ENCODE measurements around the gene CT45A10.
"Not testable (repeated sequence)": the region's sequence is repeated elsewhere in the genome, so short reads cannot be mapped to it uniquely, and the experiment has no call there.

The CT45A10 gene

DNA sequence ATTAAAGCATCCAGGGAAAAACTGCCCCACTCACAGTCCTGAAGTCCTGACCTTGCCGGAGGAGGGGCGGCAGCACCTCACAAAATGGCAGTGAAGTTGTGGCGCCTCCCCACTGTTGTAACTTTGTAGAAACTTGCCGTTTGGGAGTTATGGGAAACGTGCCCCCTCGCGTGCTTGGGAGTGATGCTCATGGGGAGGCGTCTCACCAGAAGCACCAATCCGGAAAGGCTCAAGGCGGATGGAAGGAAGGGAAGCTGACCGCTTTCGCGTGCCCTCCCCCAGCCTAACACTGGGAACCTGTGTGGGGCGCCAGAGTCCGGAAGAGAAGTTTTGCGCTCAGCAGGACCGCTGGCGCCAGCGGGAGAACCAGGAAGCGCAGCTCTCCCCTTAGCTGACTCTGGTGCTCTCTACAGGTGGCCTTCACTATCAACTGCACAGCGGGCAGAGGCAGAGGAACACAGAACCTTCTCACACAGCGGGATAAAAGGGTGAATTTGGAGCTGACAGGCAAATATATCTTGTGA is at the start of gene CT45A10, which contains the start of gene SAGE1:
Gene CT45A10 (minus strand): TSS at position 151 of the 524 bp plus-strand sequence. CDS start 8,100 bp downstream, outside the sequence.
Gene SAGE1 (plus strand): TSS at position 423 of the 524 bp plus-strand sequence. CDS start 2,527 bp downstream, outside the sequence.
- DNase-seq (ENCODE audit: low read depth, low spot score): no peak

DNA sequence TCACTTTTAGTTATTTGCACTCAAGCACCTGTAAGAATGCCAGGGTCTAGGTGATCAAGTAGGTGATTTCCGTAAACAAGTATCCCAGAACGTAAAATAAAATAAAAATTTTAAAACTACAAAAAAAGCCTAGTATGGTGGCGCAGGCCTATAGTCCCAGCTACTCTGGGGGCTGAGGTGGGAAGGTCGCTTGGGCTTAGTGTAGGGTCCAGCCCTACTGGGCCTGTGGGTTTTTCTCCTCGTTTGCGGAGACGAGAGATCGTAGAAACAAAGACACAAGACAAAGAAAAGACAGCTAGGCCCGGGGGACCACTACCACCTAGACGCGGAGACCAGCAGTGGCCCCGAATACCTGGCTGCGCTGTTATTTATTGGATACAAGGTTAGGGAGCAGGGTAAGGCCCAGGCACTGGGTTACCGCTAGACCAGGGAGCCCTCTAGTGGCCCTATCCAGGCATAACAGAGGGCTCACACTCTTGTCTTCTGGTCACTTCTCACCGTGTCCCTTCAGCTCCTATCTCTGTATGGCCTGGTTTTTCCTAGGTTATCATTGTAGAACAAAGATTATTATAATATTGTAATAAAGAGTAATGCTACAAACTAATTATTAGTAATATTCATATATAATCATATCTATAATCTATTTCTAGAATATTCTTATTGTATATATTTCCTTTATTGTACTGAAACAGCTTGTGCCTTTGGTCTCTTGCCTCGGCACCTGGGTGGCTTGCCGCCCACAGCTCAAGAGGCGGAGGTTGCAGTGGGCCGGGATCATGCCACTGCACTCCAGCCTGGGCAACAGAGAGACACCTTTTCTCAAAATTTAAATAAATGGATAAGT is 38.6 kb upstream of the CT45A10 start:
- DNase-seq (ENCODE audit: low read depth, low spot score): no peak

DNA sequence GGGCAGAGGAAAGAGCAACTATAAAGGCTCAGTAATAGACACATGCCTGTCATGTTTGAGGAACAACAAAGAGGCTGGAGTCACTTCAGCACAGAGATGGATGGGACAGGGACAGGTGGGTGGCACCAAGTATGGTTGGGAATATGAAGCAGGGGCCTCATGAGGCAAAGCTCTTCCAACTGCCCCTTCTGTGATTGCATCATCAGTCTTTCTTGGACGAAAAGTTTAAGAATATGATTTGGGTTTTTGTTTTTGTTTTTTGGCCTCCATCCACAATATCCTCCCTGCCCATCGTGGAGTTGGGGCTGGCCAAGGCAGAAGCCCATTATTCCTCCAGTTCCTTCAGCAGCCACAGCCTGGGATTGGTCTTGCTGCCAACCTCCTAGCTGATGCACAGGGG is 34.7 kb upstream of the CT45A10 start:
- no peak for DNase-seq (ENCODE audit: low read depth, low spot score)

DNA sequence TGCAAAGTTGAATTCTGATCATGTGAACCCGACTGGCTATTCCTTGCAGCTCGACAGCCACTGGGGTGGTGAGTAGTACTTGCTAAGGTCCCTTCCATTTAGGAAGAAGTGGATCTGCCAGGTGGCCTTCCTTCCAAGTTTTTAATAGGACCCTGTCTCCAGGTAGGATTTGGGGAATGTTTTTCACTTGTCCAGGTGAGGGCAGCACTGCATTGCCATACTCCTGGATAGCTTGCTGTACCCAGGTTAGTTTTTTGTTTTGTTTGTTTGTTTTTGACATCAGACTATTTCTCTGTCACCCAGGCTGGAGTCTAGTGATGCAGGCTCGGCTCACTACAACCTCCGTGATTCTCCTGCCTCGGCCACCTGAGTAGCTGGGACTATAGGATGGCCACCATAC is 30.1 kb upstream of the CT45A10 start:
- DNase-seq (ENCODE audit: low read depth, low spot score): no peak

DNA sequence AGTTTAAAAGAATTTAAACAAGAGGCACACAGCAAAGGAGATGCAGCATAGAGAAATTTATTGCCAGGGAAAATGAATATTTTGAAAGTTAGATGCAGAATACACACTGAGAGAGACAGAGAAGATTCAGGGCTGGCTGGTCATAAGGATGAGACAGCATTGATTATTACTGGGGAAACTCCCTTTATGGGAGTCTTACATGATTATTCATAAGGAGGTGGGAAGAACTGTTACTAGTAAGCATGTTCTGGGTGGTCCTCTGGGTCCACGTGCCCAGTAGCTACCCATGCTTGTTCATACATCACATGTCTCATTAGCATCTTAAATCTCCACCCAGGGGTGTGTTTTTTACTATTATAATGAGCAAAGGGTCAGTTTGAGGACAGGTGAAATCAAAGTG is 27.3 kb upstream of the CT45A10 start:
- DNase-seq (ENCODE audit: low read depth, low spot score): not testable (repeated sequence)

DNA sequence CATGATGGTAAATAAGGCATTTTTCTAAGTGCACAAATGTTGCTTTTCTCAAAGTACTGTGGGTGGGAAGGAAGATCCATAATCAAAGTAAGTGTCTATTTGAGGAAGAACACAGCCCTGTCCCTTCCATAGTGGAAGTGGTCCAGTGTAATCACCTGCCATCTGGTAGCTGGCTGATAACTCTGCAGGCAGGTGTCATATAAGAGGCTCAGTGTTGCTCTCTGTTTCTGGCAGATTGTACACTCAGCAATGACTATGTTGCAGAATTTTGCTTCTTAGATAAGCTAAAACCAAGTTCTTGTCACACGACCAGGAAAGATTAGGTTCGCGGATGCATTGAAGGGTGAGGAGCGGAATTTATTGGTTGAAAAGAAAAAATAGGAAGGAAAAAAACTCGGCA is 21.2 kb upstream of the CT45A10 start:
- DNase-seq (ENCODE audit: low read depth, low spot score): no peak

DNA sequence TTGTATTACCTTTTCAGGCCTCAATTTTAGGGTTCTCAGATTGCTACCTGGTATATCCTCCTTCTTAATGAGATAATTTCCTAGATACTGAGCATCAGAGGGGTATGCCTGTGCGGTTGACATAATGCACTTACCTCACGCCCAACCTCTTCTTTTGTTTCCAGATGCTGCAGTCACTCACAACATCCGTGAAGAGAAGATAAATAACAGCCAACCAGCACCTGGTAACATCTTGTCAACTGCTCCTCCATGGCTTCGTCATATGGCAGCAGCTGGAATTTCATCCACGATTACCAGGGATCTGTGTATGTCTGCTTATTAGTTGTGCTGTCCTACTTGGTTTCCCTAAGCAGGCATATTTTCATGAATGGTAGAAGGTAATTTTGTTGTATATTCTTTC is 17.0 kb upstream of the CT45A10 start:
- DNase-seq (ENCODE audit: low read depth, low spot score): no peak

DNA sequence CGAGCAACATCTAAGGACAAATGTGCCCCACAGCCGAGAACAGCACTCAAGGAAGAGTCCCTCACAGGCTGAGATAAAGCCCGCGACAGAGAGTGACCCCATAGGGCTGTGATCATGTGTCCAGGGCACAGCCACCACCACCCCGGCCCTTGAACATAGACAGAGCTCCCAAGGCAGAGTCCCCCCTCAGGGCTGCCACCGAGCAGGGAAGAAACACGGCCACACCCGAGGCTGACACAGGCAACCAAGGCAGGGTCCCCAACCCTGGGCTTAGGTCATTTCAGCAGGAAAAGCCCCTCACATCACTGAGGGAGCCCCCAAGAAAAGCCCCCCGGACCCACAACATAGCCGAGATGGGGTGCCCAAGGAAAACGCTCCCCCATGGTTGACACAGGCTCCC is 463 bp downstream of the CT45A10 start:
- no peak for DNase-seq (ENCODE audit: low read depth, low spot score)

- no peak for DNase-seq (ENCODE audit: low read depth, low spot score)
Measured at GRCh38 chrX:135890087-135890585, 3.1 kb downstream of the CT45A10 start.

DNA sequence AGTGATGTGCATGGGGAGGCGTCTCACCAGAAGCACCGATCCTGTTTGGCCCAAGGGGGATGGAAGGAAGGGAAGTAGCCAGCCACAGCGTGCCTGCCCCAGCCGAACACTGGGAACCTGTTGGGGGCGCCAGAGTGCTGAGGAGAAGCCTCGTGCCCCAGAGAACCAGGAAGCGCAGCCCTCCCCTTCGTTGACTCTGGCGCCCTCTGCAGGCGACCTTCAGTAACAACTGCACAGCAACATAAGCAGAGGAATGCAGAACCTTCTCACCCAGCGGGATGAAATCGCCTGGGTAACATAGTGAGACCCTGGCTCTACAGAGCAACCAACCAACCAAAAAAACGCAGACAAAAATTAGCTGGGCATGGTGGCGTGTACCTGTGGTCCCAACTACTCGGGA is 4.3 kb downstream of the CT45A10 start:
- DNase-seq (ENCODE audit: low read depth, low spot score): not testable (repeated sequence)

DNA sequence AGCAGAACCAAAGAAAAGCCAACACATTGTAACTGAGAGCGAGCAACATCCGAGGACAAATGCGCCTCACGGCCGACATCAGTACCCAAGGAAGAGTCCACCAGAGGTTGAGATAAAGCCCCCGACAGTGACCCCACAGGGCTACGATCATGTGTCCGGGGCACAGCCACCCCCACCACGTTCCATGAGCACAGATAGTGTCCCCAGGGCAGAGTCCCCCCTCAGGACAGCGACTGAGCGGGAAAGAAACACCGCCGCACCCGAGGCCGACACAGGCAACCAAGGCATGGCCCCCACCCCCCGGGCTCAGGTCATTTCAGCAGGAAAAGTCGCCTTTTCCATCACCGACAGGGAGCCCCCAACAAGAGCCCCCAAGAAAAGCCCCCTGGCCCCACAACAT is 5.0 kb downstream of the CT45A10 start:
- DNase-seq (ENCODE audit: low read depth, low spot score): not testable (repeated sequence)

GRCh38 chrX:135882741-135883140 is 10.5 kb downstream of the CT45A10 start:
- DNase-seq (ENCODE audit: low read depth, low spot score): not testable (repeated sequence)

- DNase-seq (ENCODE audit: low read depth, low spot score): not testable (repeated sequence)
Measured at GRCh38 chrX:135871712-135872111, 21.5 kb downstream of the CT45A10 start, which contains the start of gene CT45A9. TSS of gene CT45A9 (minus strand) at chrX:135871812. CDS start at chrX:135868061, 3,751 bp downstream.

- not testable (repeated sequence) for DNase-seq (ENCODE audit: low read depth, low spot score)
Measured at GRCh38 chrX:135854438-135854837, 38.8 kb downstream of the CT45A10 start, which contains the start of gene CT45A8. TSS of gene CT45A8 (minus strand) at chrX:135854538. CDS start at chrX:135850783, 3,755 bp downstream.

DNA sequence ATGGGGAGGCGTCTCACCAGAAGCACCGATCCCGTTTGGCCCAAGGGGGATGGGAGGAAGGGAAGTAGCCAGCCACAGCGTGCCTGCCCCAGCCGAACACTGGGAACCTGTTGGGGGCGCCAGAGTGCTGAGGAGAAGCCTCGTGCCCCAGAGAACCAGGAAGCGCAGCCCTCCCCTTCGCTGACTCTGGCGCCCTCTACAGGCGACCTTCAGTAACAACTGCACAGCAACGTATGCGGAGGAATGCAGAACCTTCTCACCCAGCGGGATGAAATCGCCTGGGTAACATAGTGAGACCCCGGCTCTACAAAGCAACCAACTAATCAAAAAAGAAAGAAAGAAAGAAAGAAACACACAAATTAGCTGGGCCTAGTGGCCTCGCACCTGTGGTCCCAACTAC is 56.1 kb downstream of the CT45A10 start, which contains the start of gene CT45A7:
Gene CT45A7 (minus strand): TSS at position 101 of the 400 bp plus-strand sequence. CDS start 3,747 bp downstream, outside the sequence.
- DNase-seq (ENCODE audit: low read depth, low spot score): not testable (repeated sequence)
